ENCODE data around the gene TAS2R13.

DNA sequence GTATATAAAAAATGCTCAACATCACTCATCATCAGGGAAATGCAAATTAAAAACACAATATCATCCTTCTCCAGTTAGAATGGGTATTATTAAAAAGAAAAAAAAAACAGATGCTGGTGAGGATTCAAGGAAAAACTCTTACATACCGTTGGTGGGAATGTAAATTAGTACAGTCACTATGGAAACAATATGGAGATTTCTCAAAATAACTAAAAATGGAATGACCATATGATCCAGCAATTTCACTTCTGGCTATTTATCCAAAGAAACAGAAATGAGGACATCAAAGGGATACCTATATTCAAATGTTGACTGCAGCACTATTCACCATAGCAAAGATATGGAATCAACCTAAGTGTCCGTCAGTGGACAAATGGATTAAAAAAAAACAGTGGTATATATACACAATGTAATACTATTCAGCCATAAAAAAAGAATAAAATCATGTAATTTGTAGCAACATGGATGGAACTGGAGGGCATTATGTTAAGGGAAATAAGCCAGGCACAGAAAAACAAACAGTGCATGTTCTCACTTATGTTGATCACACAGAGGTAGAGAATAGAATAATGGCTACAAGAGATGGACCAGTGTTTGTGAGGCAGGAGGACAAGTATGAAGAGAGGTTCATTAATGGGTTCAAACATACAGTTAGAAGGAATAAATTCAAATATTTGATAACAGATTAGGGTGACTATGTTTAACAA lies 45.7 kb downstream of the TAS2R13 start:
- TF ChIP-seq CTCF (conservative IDR thresholded peaks at IDR 0.05) = no peak
- TF ChIP-seq ZFX (IDR thresholded peaks at IDR 0.05) = no peak
